Psoas muscle (tissue), 8 donors: ENCODE measurements around the gene DPH1. TPM values are rescaled to one million over a fixed set of nuclear protein-coding genes. Genes with fewer than 3 reads are reported as not detected.

Experiments used
- ATAC-seq, 4 donors: fragments of 200-7000 bp; cut with Tn5 transposase; one replicate each; pipeline ENCODE4 v1.9.1; 2020; ENCODE audit warnings: moderate library complexity in 3 of 4, mild to moderate bottlenecking in 2 of 4
- DNase-seq, 2 donors: peaks; one replicate each; pipeline ENCODE4 v3.0.0-alpha.2; 2020
- H3K27ac ChIP-seq: fragments of 200-600 bp; one replicate; pipeline ENCODE4 v1.8.0; 2022
- H3K27me3 ChIP-seq, 3 donors: fragments of 200-600 bp in 1 of 3; one replicate each; pipeline versions ENCODE4 v1.6.1 to v1.8.0; 2013 to 2022; ENCODE audit warnings: low read length in 2 of 3, mild to moderate bottlenecking in 2 of 3, moderate library complexity in 1 of 3; ENCODE audit not compliant: insufficient read depth in 3 of 3
- H3K36me3 ChIP-seq, 2 donors: fragments of 200-600 bp in 1 of 2; one replicate each; pipeline versions ENCODE4 v1.6.1 to v1.8.0; 2013 to 2022; ENCODE audit warnings: low read depth in 1 of 2, mild to moderate bottlenecking in 1 of 2, moderate library complexity in 1 of 2; ENCODE audit not compliant: insufficient read depth in 1 of 2
- H3K4me1 ChIP-seq: fragments of 200-600 bp; one replicate; pipeline ENCODE4 v1.8.0; 2022
- H3K4me3 ChIP-seq: fragments of 200-600 bp; one replicate; pipeline ENCODE4 v1.8.0; 2022; ENCODE audit warnings: mild to moderate bottlenecking
- H3K9me3 ChIP-seq: fragments of 200-600 bp; one replicate; pipeline ENCODE4 v1.8.0; 2022
- CTCF ChIP-seq: fragments of 200-600 bp; IDR thresholded peaks from one replicate; pipeline ENCODE4 v1.8.0; 2022; ENCODE audit warnings: antibody characterized with exemption
- WGBS, 3 donors: extraction: QIAGEN DNeasy Blood & Tissue Kit; methylation state at CpG; one replicate each; pipeline versions ENCODE4 v1.1.6 to v1.1.7; 2013; 5-methylcytosine and 5-hydroxymethylcytosine counted together
- intact Hi-C, 2 donors: fragments of 100-400 bp; cut with DNase I; formaldehyde crosslinking; loops; one replicate each; pipeline versions ENCODE4 v1.11.0 to v1.14.2; 2022
- polyA plus RNA-seq, 3 donors: library from polyadenylated mRNA; stranded (reverse); fragments of 200-250 nt; gene quantifications; one replicate each; pipeline ENCODE4 v1.2.3, GENCODE V29; 2013
- total RNA-seq, 4 donors: library from RNA; stranded (reverse); fragmentation: NEBNext Ultra II Directional in 2 of 4; extraction: Animal tissue kit (Norgen Biotek cat#: 25700) in 2 of 4; gene quantifications; one replicate each; pipeline versions ENCODE4 v1.2.1 to v1.2.4, GENCODE V29; 2021 to 2023
- donor health status: healthy with polysubstance abuse.
- donor health status: DM: no; HTN: no; CAD: no; lungs with moderate emphysema.
- donor health status: Bipolar disorder and iron deficiency.
- donor health status: healthy.
- donor health status: DM: yes; HTN: yes; CAD: no.
- donor health status: DM: no; HTN: no; CAD: no.
- donor health status: DM: no; HTN: no; CAD: no.
- donor health status: DM: yes; HTN: yes; CAD: no.

Gene DPH1
- total and polyA plus RNA-seq, 7 donors: 13.5 to 73.4 (median 40.6) TPM

GRCh38 chr17:2022647-2023240, 7.2 kb upstream of the DPH1 start:
- no peak overlapping the region for H3K4me3 ChIP-seq
- peaks cover 13% of the 10 kb centered on the region for H3K4me1 ChIP-seq
- no peak overlapping the region for H3K27ac ChIP-seq
- DNase-seq: peak in 1 of 2 donors; percentile 49
- intact Hi-C loops: loop anchor here (2.0 to 10.0 kb wide), 3 partner anchors 20 to 358 kb away; no protein-coding TSS in a partner anchor
- H3K36me3 ChIP-seq: no peaks in the 10 kb centered on the region
- WGBS, 3 donors: 82 to 89% (median 83%) methylated on average over 14 to 15 of the region's 15 CpGs
- no peak for TF ChIP-seq CTCF
- no peak for ATAC-seq
- H3K27me3 ChIP-seq: no peaks in the 10 kb centered on the region
- H3K9me3 ChIP-seq: no peaks in the 10 kb centered on the region

- peak overlapping the region; percentile 80 for H3K4me3 ChIP-seq
- 57 to 71% (median 60%) methylated on average over 16 of the region's 16 CpGs for WGBS, 3 donors
- H3K9me3 ChIP-seq: no peaks in the 10 kb centered on the region
- H3K36me3 ChIP-seq: no peaks in the 10 kb centered on the region
- DNase-seq (peak in 1 of 2 donors; percentile 42), ATAC-seq (no peak)
- H3K27me3 ChIP-seq: no peaks in the 10 kb centered on the region
- no peak for TF ChIP-seq CTCF
- H3K4me1 ChIP-seq: peaks cover 13% of the 10 kb centered on the region
- no peak overlapping the region for H3K27ac ChIP-seq
- intact Hi-C loops: loop anchor here (2.0 to 10.0 kb wide), 3 partner anchors 20 to 358 kb away; no protein-coding TSS in a partner anchor
These were observed 6.7 kb upstream of the DPH1 start for GRCh38 chr17:2023256-2023655.

- WGBS, 3 donors: 2 to 3% (median 3%) methylated on average over 64 to 85 of the region's 85 CpGs
- intact Hi-C loops: loop anchor here (2.0 to 10.0 kb wide), 3 partner anchors 21 to 359 kb away; no protein-coding TSS in a partner anchor
- no peaks in the 10 kb centered on the region for H3K9me3 ChIP-seq
- H3K4me3 ChIP-seq: peak overlapping the region; percentile 80
- peaks cover 13% of the 10 kb centered on the region for H3K4me1 ChIP-seq
- ATAC-seq: peak; percentile 36 to 67 (median 54)
- no peak for TF ChIP-seq CTCF
- H3K27ac ChIP-seq: peak overlapping the region; percentile 28
- H3K36me3 ChIP-seq: no peaks in the 10 kb centered on the region
- DNase-seq: peak; percentile 55 to 69
- no peaks in the 10 kb centered on the region for H3K27me3 ChIP-seq
These were observed 6.0 kb upstream of the DPH1 start for GRCh38 chr17:2023692-2024571.

GRCh38 chr17:2024572-2025219, 5.3 kb upstream of the DPH1 start:
- no peaks in the 10 kb centered on the region for H3K27me3 ChIP-seq
- peaks cover 16% of the 10 kb centered on the region for H3K4me1 ChIP-seq
- peak overlapping the region; percentile 80 for H3K4me3 ChIP-seq
- ATAC-seq (peak in 3 of 4 donors; percentile 4 to 19 (median 6)), DNase-seq (peak in 1 of 2 donors; percentile 50)
- no peaks in the 10 kb centered on the region for H3K9me3 ChIP-seq
- no peaks in the 10 kb centered on the region for H3K36me3 ChIP-seq
- intact Hi-C loops: loop anchor here (10.0 kb wide), 2 partner anchors 60 to 360 kb away; no protein-coding TSS in a partner anchor
- no peak for TF ChIP-seq CTCF
- 0 to 1% (median 1%) methylated on average over 48 to 73 of the region's 73 CpGs for WGBS, 3 donors
- peak overlapping the region; percentile 28 for H3K27ac ChIP-seq
